Superior temporal gyrus (tissue), 1 donor: Measurements from ENCODE around the gene ARMC8.

Experiments used
- DNase-seq: peaks from one replicate; pipeline ENCODE4 v3.0.0-alpha.2; 2016; ENCODE audit errors: extremely low spot score

Gene ARMC8

GRCh38 chr3:138249636-138250035, 62.5 kb downstream of the ARMC8 start:
- no peak for DNase-seq

GRCh38 chr3:138253609-138254008, 66.5 kb downstream of the ARMC8 start:
- no peak for DNase-seq

GRCh38 chr3:138254216-138254615, 67.1 kb downstream of the ARMC8 start:
- DNase-seq = no peak

- DNase-seq = no peak
Observed at GRCh38 chr3:138256022-138256421, 68.9 kb downstream of the ARMC8 start.

GRCh38 chr3:138257986-138258385, 70.9 kb downstream of the ARMC8 start:
- no peak for DNase-seq

- DNase-seq = no peak
Observed at GRCh38 chr3:138259126-138259525, 72.0 kb downstream of the ARMC8 start.

GRCh38 chr3:138260611-138261010, 73.5 kb downstream of the ARMC8 start:
- DNase-seq = no peak

- peak; percentile 53 for DNase-seq
Observed at GRCh38 chr3:138263104-138263503, 76.0 kb downstream of the ARMC8 start.

- DNase-seq = no peak
Observed at GRCh38 chr3:138265745-138266144, 78.6 kb downstream of the ARMC8 start.

GRCh38 chr3:138267083-138267482, 80.0 kb downstream of the ARMC8 start:
- no peak for DNase-seq

- DNase-seq = no peak
Observed at GRCh38 chr3:138270245-138270644, 83.1 kb downstream of the ARMC8 start.

GRCh38 chr3:138271189-138271794, 84.2 kb downstream of the ARMC8 start:
- DNase-seq = no peak

- no peak for DNase-seq
Observed at GRCh38 chr3:138281561-138281960, 94.5 kb downstream of the ARMC8 start.

- DNase-seq = no peak
Observed at GRCh38 chr3:138282836-138283235, 95.7 kb downstream of the ARMC8 start.

- no peak for DNase-seq
Observed at GRCh38 chr3:138284079-138284478, 97.0 kb downstream of the ARMC8 start.

GRCh38 chr3:138284957-138285477, 97.9 kb downstream of the ARMC8 start:
- no peak for DNase-seq

- no peak for DNase-seq
Observed at GRCh38 chr3:138289260-138289659, 102.2 kb downstream of the ARMC8 start.

GRCh38 chr3:138289701-138290100, 102.6 kb downstream of the ARMC8 start:
- DNase-seq = no peak

GRCh38 chr3:138296639-138297038, 109.5 kb downstream of the ARMC8 start:
- no peak for DNase-seq

GRCh38 chr3:138297059-138297607, 110.0 kb downstream of the ARMC8 start:
- no peak for DNase-seq

- no peak for DNase-seq
Observed at GRCh38 chr3:138297876-138298275, 110.8 kb downstream of the ARMC8 start.

GRCh38 chr3:138300647-138301046, 113.5 kb downstream of the ARMC8 start:
- DNase-seq = peak; percentile 70

- peak; percentile 77 for DNase-seq
Observed at GRCh38 chr3:138303474-138303873, 116.4 kb downstream of the ARMC8 start.

GRCh38 chr3:138307899-138308298, 120.8 kb downstream of the ARMC8 start:
- no peak for DNase-seq
